DOHH2 (cell line): ENCODE measurements around the gene NBPF26.
"Not testable (repeated sequence)": the region's sequence is repeated elsewhere in the genome, so short reads cannot be mapped to it uniquely, and the experiment has no call there.

Experiments used
- H3F3A ChIP-seq: fragments of 200-600 bp; sonication (generic), shearing (Covaris generic); 2 replicates; pipeline ENCODE4 v1.6.0; 2016; ENCODE audit warnings: antibody characterized with exemption, mild to moderate bottlenecking; ENCODE audit not compliant: control insufficient read depth, insufficient read depth
- H3K27ac ChIP-seq: fragments of 200-600 bp; sonication (generic); 2 replicates; pipeline ENCODE4 v1.5.1; 2014; ENCODE audit warnings: low read depth, mild to moderate bottlenecking, low read length, moderate library complexity
- H3K27me3 ChIP-seq: fragments of 200-600 bp; sonication (generic); 2 replicates; pipeline ENCODE4 v1.6.1; 2014; ENCODE audit warnings: mild to moderate bottlenecking, low read length, mixed read lengths; ENCODE audit not compliant: control insufficient read depth
- H3K36me3 ChIP-seq: fragments of 200-600 bp; sonication (generic); 2 replicates; pipeline ENCODE4 v1.6.1; 2014; ENCODE audit warnings: mild to moderate bottlenecking, low read length, moderate library complexity, mixed read lengths; ENCODE audit not compliant: control insufficient read depth
- H3K4me1 ChIP-seq: fragments of 200-600 bp; sonication (generic); 2 replicates; pipeline ENCODE4 v1.6.1; 2014; ENCODE audit warnings: mild to moderate bottlenecking, low read length, mixed read lengths; ENCODE audit not compliant: control insufficient read depth
- H3K4me2 ChIP-seq: fragments of 200-600 bp; sonication (generic); 2 replicates; pipeline ENCODE4 v1.6.0; 2014; ENCODE audit warnings: mild to moderate bottlenecking, low read length, moderate library complexity
- H3K4me3 ChIP-seq: fragments of 200-600 bp; sonication (generic); 2 replicates; pipeline ENCODE4 v1.5.1; 2014; ENCODE audit warnings: mild to moderate bottlenecking, low read length, mixed read lengths
- H3K79me2 ChIP-seq: fragments of 200-600 bp; sonication (generic); 2 replicates; pipeline ENCODE4 v1.6.1; 2014; ENCODE audit warnings: mild to moderate bottlenecking, low read length, mixed read lengths; ENCODE audit not compliant: control insufficient read depth
- H3K9me2 ChIP-seq: fragments of 200-600 bp; sonication (generic); replicated peaks from 2 replicates; pipeline ENCODE4 v1.6.1; 2014; ENCODE audit warnings: mild to moderate bottlenecking, low read length, mixed read lengths; ENCODE audit not compliant: control insufficient read depth
- H3K9me3 ChIP-seq: fragments of 200-600 bp; sonication (generic); 2 replicates; pipeline ENCODE4 v1.6.1; 2014; ENCODE audit warnings: antibody characterized with exemption, low read length, mixed read lengths; ENCODE audit not compliant: control insufficient read depth, insufficient read depth
- H4K20me1 ChIP-seq: fragments of 200-600 bp; sonication (generic); 2 replicates; pipeline ENCODE4 v1.6.0; 2014; ENCODE audit warnings: low read depth, mild to moderate bottlenecking, antibody characterized with exemption, low read length, moderate library complexity; ENCODE audit not compliant: control insufficient read depth, insufficient read depth
- TF ChIP-seq, protein P1 (sequence below): fragments of 200-600 bp; sonication (generic); IDR thresholded peaks from one replicate; pipeline ENCODE4 v1.5.1; 2014; ENCODE audit warnings: antibody characterized with exemption, mild to moderate bottlenecking, low read depth, low read length; ENCODE audit not compliant: poor library complexity, severe bottlenecking

NBPF26 gene

GRCh38 chr1:120724507-120724906, 762 bp downstream of the NBPF26 start:
- not testable (repeated sequence) for H4K20me1 ChIP-seq, H3K27me3 ChIP-seq, H3K9me2 ChIP-seq, H3K27ac ChIP-seq, H3K36me3 ChIP-seq, H3F3A ChIP-seq, H3K79me2 ChIP-seq, H3K4me1 ChIP-seq, H3K9me3 ChIP-seq
- Histone ChIP-seq H3K4me3 (peak overlapping the region; percentile 73), H3K4me2 (peak overlapping the region; percentile 77)

DNA sequence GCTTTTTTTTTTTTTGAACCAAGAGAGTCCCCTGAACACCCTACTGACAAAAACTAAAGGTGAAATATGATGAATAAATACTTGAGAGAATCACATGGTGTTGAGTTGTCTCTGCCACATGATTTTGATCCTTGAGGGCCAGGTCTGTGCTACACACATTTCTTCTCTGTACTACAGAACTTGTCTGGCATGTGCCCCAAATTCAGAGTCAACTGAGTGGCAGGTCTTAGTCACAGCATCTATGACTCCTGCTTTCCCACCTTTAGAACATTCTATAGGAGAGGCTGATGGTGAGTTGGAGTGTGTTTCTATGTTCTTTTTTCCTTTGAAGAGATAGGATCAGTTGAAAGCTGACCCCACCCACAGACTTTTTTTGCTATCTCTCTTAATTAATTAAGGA, 5.1 kb downstream of the NBPF26 start:
- H3K27ac ChIP-seq, H3F3A ChIP-seq, H3K36me3 ChIP-seq, H3K4me3 ChIP-seq, H4K20me1 ChIP-seq, H3K4me2 ChIP-seq, H3K9me3 ChIP-seq, H3K79me2 ChIP-seq, H3K4me1 ChIP-seq, H3K9me2 ChIP-seq, H3K27me3 ChIP-seq: not testable (repeated sequence)

GRCh38 chr1:120769090-120769489, 45.3 kb downstream of the NBPF26 start:
- not testable (repeated sequence) for H3K27me3 ChIP-seq, H3K27ac ChIP-seq, H3K79me2 ChIP-seq, H3K4me1 ChIP-seq, H3K9me3 ChIP-seq, H3K4me3 ChIP-seq, H3K4me2 ChIP-seq, H3K9me2 ChIP-seq, H3K36me3 ChIP-seq, H4K20me1 ChIP-seq, H3F3A ChIP-seq

DNA sequence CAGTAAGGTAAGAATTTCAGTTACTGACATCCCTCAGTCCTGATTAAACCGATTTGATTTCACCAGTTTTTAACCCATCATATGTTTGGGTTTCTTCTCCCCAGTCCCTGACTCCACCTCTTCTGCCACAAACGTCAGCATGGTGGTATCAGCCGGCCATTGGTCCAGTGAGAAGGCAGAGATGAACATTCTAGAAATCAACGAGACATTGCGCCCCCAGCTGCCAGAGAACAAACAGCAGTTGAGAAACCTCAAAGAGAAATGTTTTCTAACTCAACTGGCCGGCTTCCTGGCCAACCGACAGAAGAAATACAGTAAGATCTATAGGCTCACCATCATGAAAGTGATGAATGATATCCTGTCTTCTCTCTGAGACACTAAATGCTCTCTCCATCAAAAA, 81.7 kb downstream of the NBPF26 start:
- H3K27ac ChIP-seq, H3K79me2 ChIP-seq, H3K27me3 ChIP-seq, H3K9me2 ChIP-seq, H3K36me3 ChIP-seq, H4K20me1 ChIP-seq, H3K4me1 ChIP-seq, H3K9me3 ChIP-seq, H3K4me2 ChIP-seq, H3K4me3 ChIP-seq, H3F3A ChIP-seq: not testable (repeated sequence)

GRCh38 chr1:120811822-120812221, 88.1 kb downstream of the NBPF26 start:
- not testable (repeated sequence) for H4K20me1 ChIP-seq, H3K4me2 ChIP-seq, H3K79me2 ChIP-seq, H3F3A ChIP-seq, H3K4me3 ChIP-seq, H3K36me3 ChIP-seq, H3K4me1 ChIP-seq, H3K9me2 ChIP-seq, H3K27ac ChIP-seq, H3K27me3 ChIP-seq, H3K9me3 ChIP-seq
- TF ChIP-seq, protein P1, sequence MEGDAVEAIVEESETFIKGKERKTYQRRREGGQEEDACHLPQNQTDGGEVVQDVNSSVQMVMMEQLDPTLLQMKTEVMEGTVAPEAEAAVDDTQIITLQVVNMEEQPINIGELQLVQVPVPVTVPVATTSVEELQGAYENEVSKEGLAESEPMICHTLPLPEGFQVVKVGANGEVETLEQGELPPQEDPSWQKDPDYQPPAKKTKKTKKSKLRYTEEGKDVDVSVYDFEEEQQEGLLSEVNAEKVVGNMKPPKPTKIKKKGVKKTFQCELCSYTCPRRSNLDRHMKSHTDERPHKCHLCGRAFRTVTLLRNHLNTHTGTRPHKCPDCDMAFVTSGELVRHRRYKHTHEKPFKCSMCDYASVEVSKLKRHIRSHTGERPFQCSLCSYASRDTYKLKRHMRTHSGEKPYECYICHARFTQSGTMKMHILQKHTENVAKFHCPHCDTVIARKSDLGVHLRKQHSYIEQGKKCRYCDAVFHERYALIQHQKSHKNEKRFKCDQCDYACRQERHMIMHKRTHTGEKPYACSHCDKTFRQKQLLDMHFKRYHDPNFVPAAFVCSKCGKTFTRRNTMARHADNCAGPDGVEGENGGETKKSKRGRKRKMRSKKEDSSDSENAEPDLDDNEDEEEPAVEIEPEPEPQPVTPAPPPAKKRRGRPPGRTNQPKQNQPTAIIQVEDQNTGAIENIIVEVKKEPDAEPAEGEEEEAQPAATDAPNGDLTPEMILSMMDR = peak; percentile 17

DNA sequence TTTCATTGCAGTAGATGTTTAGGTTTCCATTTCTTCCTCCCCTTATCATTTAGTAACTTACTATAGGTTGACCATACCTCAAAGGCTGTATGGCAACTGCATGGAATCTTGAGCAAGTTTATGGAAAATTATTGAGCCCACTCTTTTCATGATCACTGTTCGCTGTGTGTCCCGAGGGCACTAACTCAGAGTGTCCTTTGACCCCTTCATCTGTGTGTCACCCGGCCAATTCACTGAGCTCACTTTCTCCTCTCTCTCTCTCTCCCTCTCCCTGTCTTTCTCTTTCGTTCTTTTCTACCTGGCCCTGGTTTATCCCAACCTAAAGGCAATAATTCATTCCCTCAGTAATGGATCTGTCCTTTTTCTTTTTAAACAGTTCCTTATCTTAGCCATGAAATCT, 101.3 kb downstream of the NBPF26 start:
- H3K79me2 ChIP-seq, H3K4me2 ChIP-seq, H4K20me1 ChIP-seq, H3K27me3 ChIP-seq, H3K4me1 ChIP-seq, H3K27ac ChIP-seq, H3K9me3 ChIP-seq, H3K9me2 ChIP-seq, H3K36me3 ChIP-seq, H3F3A ChIP-seq, H3K4me3 ChIP-seq: not testable (repeated sequence)

DNA sequence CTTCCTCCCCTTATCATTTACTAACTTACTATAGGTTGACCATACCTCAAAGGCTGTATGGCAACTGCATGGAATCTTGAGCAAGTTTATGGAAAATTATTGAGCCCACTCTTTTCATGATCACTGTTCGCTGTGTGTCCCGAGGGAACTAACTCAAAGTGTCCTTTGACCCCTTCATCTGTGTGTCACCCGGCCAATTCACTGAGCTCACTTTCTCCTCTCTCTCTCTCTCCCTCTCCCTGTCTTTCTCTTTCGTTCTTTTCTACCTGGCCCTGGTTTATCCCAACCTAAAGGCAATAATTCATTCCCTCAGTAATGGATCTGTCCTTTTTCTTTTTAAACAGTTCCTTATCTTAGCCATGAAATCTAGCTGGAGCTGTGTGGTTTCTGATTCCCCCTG, 102.9 kb downstream of the NBPF26 start:
- not testable (repeated sequence) for H3F3A ChIP-seq, H3K4me2 ChIP-seq, H3K9me3 ChIP-seq, H3K27ac ChIP-seq, H3K4me1 ChIP-seq, H4K20me1 ChIP-seq, H3K79me2 ChIP-seq, H3K27me3 ChIP-seq, H3K4me3 ChIP-seq, H3K9me2 ChIP-seq, H3K36me3 ChIP-seq
